Smooth muscle cell of the pulmonary artery (primary cell): ENCODE results near the gene C6orf120. TPM values are rescaled to one million over a fixed set of nuclear protein-coding genes. Genes with fewer than 3 reads are reported as not detected.

Experiments
- total RNA-seq: library from RNA; depleted of rRNA; stranded (reverse); fragments of >200 nt; gene quantifications from 2 replicates; pipeline ENCODE4 v1.2.3, GENCODE V29; 2014

C6orf120 gene
- 45.2 and 47.6 TPM in 2 replicates for total RNA-seq

DNA sequence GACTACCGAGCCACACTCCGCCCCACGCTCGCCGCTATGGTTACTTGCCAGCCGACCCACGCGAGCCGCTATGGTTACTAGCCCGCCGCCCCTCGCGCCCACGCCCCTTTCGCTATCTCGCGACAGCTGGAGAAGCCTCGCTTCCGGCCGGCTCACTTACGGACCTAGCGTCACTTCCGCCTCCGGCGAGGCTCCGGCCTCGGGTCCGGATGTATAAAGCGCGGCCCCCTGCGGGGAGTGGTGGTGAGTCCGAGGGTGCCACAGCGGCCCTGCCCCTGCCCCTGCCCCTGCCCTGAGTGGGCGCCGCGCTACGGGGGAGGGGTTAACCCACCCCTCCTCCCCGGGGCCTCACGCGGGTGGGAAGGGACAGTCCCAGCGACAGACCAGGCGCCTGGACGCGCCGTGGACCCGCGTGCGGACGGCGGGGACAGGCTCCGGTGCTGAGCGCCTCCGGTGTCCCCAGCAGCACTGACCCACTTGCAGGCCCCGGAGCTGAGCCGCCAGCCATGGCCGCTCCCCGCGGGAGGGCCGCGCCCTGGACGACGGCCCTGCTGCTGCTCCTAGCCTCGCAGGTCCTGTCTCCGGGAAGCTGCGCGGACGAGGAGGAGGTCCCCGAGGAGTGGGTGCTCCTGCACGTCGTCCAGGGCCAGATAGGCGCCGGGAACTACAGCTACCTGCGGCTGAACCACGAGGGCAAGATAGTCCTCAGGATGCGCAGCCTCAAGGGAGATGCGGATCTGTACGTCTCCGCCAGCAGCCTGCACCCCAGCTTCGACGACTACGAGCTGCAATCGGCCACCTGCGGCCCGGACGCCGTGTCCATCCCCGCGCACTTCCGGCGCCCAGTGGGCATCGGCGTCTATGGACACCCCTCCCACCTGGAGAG, at the start of gene C6orf120, which contains the start of gene WDR27:
Gene C6orf120 (plus strand): TSS at position 173 of the 886 bp plus-strand sequence. CDS start 334 bp downstream, at position 507.
Gene WDR27 (minus strand): TSS at position 76 of the 886 bp plus-strand sequence. CDS start 13,024 bp downstream, outside the sequence.

DNA sequence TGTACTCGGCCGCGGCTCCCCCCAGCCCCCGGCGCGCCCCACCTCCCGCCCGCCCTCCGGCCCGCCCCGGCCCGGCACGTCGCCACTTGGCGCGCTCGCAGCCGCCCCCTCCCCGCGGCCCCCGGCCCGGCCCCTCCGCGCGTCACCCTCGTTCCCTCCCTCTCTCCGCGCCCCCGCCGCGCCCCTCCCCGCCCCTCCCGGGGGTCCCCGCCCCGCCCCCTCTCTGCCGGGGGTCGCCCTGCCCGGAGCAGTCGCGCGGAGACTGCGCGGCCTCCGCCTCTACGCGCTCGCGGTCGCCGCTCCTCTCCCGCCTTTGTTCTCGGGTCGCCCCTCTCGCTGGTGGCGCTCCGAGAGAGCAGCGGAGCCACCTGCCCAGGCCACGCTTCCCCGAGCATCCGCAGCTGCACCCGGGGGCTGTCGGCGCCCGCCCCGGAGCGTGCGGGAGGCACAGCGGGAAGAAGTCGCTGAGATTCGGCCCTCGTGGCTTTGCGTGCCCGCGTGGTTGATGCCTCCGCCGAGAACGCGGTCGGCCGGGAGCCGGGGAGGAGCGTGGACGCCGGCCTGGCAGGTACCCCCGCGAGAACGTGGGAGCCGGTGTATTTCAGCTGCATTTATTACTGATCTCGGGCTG, 22.7 kb downstream of the C6orf120 start, which contains the start of gene PHF10:
Gene PHF10 (minus strand): TSS at position 7 of the 631 bp plus-strand sequence. CDS start 569 bp downstream, outside the sequence.

DNA sequence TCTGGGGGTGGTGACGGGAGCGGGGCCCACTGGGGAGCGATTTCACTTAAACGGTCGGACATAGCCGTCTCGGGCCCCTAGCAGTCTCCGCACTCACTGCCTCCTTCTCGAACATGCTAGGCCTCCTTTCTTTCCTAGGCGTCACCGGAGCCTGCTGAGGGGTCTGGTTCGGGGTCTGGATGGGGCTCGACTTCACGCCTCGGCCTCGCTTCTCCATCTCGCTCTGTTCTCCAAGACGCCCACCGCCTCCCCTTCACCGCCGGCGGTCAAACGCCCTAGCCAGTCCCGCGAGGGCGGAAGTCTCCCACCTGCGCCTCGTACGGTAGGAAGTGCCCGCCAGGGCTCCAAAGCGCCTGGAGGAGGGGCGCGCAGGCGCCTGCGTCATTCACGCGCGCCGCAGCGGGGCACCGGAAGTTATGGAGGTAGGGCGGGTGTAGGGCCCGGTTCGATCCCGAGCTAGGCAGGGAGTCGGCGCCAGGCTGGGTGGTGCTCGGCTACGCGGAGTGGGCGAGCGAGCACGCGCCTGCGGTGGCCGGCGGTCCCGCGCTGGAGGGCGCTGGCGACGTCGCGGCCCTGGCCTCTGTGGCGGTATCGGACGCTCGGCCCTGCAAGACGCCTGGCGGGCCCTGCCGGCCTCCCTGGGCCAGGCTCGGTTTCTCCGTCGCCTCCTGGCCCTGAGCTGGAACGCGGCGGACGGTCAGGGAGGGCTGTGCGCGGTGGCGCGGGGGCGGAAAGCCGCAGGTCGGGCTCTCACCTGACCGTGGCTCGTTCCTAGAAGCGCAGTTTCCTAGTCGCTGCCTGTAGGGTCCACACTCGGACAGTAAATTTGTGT, 49.5 kb downstream of the C6orf120 start, which contains the start of the genes DYNLT2 and ERMARD:
Gene DYNLT2 (minus strand): TSS at position 331 of the 832 bp plus-strand sequence. CDS start 114 bp downstream, at position 217.
Gene ERMARD (plus strand): TSS at position 381 of the 832 bp plus-strand sequence. CDS start 36 bp downstream, at position 417.

Other genes starting within 250 kb of the C6orf120 start
- 20.5 and 28.5 TPM in 2 replicates for gene WDR27, start 97 bp upstream of the C6orf120 start, total RNA-seq
- 27.0 and 29.3 TPM in 2 replicates for gene PHF10, start 22.4 kb downstream of the C6orf120 start, total RNA-seq
- 0.39 and 0.43 TPM in 2 replicates for gene DYNLT2, start 49.4 kb downstream of the C6orf120 start, total RNA-seq
- 20.4 and 21.5 TPM in 2 replicates for gene ERMARD, start 49.5 kb downstream of the C6orf120 start, total RNA-seq